Inferior parietal cortex (tissue), 1 donor: ENCODE measurements around the gene CHAT.

ENCODE experiments used
- DNase-seq: peaks from one replicate; pipeline ENCODE4 v3.0.0-alpha.2; 2016; ENCODE audit errors: extremely low spot score

The CHAT gene

DNA sequence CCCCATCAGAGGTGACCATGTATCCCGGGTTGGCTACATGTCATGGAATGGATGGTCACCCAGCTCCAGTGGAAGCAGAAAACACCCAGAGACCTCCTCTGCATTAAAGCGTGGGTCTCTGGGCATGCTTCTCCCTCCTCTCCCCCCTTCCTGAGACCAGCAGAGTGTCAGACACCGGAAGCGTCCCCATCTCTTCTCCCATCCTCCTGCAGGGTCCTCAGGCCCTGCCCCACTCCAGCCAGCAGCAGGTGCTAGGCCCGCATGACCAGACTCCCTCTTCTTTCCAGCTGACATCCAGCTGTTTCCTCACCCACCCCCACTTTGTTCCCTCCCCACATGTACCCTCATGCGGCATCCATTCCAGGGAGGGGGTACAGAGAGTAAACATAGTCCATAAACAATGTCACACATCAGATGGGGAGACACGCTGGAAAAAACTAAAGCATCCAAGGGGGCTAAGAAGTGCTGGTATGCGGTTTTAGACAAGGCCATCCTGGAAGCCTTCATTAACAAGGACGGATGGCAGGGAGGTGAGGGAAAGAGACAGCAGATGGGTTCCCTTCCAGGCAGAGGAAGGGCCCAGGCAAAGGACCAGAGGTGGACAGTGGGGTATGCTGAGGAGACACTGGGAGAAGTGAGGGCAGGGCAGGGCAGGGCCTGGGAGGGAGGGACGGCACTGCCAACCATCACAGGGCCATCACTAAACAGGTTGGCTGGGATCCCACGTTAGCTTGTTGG is 16.2 kb upstream of the CHAT start:
- DNase-seq, result no peak

DNA sequence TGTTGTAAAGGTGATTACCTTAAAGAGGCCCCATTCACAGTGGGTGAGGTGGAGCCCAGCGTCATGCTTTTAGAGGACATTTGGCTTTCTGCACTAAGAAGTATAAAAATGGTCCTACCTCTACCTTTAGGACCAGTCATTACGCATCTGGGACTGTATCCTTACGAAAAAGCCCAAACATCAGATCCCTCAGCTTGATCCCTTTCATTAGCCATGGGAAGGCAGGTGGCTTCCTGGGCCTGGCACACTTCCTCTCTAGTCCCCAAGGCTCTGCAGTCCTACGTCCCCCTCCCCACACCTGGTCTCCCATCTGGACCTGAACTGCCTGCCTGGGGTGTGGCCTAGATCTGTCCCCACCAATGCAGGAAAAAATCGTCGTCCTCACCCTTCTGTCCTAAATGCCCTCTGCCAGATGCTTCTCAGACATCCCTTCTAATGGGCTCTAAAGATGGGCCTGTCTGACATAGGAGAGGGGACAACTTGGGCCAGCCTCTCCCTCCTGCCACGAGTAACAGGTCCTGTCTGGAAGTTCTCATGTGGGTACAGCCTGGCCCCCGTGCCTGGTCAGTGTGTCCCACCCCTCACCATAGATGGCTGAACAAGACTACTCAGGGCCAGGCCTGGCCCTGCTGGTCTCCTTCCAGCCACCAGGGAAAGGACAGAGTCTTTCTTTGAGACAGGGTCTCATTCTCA is 15.5 kb upstream of the CHAT start:
- no peak for DNase-seq

GRCh38 chr10:49598986-49599385 is 14.9 kb upstream of the CHAT start:
- no peak for DNase-seq

DNA sequence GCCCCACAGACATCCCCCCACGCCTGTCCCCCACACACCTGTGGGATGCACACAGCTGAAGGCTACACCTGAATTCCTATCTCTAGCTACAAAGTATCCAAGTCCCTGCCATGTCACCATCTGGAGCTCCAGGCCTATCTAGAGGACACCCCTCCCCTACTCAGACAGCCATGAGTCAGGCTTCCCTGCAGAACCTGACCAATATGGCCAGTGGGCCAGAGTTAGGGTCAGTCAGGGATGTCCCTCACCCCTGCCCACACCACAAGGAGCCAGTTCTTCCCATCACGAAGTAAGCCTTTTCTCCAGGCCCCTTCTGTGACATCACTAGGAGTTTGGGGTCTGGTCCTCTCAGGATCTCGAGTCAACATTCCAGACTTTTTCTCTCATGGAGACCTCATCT is 14.3 kb upstream of the CHAT start:
- DNase-seq, result no peak

- no peak for DNase-seq
These were observed 13.8 kb upstream of the CHAT start for GRCh38 chr10:49600046-49600445.

GRCh38 chr10:49600781-49601400 is 12.9 kb upstream of the CHAT start:
- DNase-seq, result no peak

GRCh38 chr10:49601857-49602256 is 12.0 kb upstream of the CHAT start:
- no peak for DNase-seq

DNA sequence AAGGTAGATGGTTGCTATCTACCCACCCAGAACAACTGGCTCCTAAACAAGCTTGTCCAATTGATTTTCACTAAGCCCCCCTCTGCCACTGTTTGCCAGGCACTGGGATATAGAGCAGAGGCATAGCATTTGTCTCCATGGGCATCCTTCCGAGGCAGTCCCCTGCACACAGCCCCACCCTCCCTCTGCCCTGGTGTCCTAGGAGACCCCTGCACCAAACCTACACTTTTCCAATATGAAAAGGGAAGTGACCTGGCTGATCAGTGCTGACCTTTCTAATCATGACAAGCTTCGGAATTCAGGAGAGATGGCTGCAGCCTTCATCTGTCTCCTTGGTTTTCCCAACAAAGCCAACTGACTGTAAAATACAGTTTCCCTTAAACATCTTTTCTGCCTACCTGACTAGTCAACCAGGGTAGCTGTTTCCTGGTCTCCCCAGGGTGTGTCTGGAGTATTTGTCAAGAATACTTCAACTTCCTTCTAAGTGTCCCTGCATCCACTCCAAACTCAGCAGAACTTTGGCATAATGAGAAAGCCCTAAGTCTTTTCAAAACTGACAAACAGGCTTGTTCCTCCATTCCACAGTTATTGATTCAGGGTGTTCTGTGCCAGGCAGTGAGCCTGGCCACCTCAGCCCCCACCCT is 11.3 kb upstream of the CHAT start:
- no peak for DNase-seq

GRCh38 chr10:49605216-49605938 is 8.5 kb upstream of the CHAT start:
- no peak for DNase-seq

GRCh38 chr10:49605939-49606509 is 7.8 kb upstream of the CHAT start:
- DNase-seq, result no peak

DNA sequence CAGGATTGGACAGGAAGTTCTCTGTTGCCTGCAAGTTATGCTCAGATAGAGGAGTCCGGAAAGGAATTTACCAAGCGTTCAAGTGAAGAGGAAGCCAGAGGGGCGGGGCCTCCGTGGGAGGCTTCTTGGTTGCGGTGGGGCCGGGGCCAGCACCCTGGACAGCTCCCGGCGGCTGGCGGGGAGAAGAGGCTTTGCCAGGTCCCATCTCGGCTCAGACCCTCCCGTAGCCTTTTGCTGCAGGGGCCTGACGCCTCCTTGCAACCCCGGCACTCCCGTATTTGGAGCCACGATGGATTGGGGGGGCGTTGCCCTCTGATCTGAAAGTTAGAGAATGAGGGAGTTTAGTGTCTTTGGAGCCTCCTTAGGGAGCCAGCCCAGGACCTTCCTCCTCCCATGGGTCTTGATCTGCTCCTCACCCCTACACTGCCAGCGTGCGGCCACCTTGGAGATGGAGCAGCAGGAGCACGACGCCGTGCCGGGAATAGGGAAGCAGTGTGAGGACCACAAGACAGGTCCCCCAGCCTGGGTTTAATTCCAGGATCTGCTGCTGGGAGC is 6.8 kb upstream of the CHAT start:
- DNase-seq, result peak; percentile 17

- DNase-seq, result no peak
These were observed 5.5 kb upstream of the CHAT start for GRCh38 chr10:49608166-49609005.

DNA sequence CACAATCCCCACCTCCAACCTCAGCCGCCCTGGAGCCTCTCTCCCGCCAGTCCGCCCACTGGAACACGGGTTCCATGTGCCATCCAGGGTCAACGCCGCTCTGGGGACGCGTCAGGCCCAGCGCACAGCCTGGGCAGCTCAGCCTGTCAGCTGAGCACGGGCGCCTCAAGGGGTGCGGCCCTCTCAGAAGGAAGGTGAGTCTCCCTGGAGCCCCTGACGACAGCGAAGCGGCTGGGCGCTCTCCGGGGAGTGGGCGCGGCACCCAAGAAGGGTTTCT is 4.9 kb upstream of the CHAT start:
- no peak for DNase-seq

DNA sequence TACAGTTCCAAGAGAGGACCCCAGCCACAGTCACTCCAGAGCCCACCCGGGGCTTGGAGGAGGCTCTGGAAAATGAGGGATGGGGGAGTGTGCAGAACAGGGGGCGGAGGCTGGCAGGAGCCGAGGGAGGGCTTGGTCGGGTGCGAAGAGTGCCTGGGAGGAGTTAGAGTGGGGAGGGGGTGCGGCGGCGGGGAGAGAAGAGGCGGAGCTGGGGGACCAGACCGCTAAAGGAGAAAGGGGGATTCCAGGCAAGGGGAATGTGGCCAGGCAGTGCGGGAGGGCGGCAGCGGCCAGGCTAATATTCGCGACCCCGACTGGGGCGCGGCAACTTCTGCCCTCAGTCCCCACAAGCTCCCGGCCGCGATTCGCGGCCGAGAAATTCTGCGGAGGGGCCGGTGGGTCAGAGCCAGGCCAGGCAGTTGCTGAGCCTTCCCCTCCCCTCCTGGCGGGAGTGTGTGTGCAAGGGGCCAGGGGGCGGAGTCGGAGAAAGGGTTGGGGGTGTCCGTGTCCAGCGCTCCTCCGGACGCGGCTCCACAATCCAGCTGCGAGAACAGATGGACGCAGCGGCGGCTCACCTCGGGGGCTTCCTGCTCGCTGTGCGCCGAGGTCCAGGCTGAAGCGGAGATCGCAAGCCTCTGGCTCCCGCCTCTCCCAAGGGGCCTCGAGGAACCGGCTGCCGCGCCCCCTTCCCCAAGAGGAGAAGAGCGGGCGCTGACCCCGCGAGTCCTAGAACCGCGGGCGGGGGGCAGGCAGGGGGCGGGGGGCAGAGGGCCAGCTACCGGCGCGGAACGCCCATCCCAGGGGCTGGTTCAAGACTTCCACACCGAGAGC is 4.3 kb upstream of the CHAT start:
- DNase-seq, result no peak

GRCh38 chr10:49610114-49610457 is 3.8 kb upstream of the CHAT start, which contains the start of gene SLC18A3:
TSS of gene SLC18A3 (plus strand) at chr10:49610310. CDS start at chr10:49610741, 431 bp downstream.
- no peak for DNase-seq

DNA sequence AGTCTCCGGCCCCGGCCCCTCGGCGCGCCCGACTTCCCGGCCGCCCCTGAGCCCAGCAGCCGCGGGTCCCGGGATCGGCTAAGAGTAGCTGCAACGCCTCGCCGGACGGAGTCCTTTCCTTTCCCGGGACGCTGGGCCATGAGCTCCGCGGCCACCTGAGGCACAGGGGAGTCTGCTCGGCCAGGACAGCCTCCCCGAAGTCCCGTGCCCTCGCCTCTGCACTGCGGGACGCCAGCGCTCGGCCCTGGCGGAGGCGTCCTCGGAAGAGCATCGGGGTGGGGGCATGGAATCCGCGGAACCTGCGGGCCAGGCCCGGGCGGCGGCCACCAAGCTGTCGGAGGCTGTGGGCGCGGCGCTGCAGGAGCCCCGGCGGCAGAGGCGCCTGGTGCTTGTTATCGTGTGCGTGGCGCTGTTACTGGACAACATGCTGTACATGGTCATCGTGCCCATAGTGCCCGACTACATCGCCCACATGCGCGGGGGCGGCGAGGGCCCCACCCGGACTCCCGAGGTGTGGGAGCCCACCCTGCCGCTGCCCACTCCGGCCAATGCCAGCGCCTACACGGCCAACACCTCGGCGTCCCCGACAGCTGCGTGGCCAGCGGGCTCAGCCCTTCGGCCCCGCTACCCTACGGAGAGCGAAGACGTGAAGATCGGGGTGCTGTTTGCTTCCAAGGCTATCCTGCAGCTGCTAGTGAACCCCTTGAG is 3.2 kb upstream of the CHAT start:
- no peak for DNase-seq

- DNase-seq, result no peak
These were observed 2.5 kb upstream of the CHAT start for GRCh38 chr10:49611166-49611815.

GRCh38 chr10:49611816-49612512 is 1.9 kb upstream of the CHAT start:
- no peak for DNase-seq
